H9 (cell line): ENCODE measurements around the gene CYP2W1. TPM values are rescaled to one million over a fixed set of nuclear protein-coding genes. Genes with fewer than 3 reads are reported as not detected.
"Not testable (repeated sequence)": the region's sequence is repeated elsewhere in the genome, so short reads cannot be mapped to it uniquely, and the experiment has no call there.

Experiments
- DNase-seq: peaks from one replicate; pipeline ENCODE4 v3.0.0-alpha.2; 2017
- H2AFZ ChIP-seq: one replicate; pipeline ENCODE4 v1.6.1; 2013; ENCODE audit warnings: mild to moderate bottlenecking, low read length, control low read depth, moderate library complexity
- H2AK5ac ChIP-seq: 2 replicates; pipeline ENCODE4 v1.6.1; 2013; ENCODE audit warnings: low read length, control low read depth, mixed read lengths; ENCODE audit not compliant: insufficient read length
- H2BK120ac ChIP-seq: one replicate; pipeline ENCODE4 v1.6.1; 2013; ENCODE audit warnings: low read depth, mild to moderate bottlenecking, low read length, control low read depth, inconsistent platforms; ENCODE audit not compliant: poor library complexity, severe bottlenecking
- H2BK12ac ChIP-seq: 2 replicates; pipeline ENCODE4 v1.6.1; 2013; ENCODE audit warnings: low read length, control low read depth, mixed read lengths, low read depth; ENCODE audit not compliant: insufficient read length
- H2BK15ac ChIP-seq: 2 replicates; pipeline ENCODE4 v1.6.1; 2013; ENCODE audit warnings: low read depth, low read length, control low read depth
- H2BK20ac ChIP-seq: one replicate; pipeline ENCODE4 v1.6.1; 2013; ENCODE audit warnings: low read depth, mild to moderate bottlenecking, low read length, control low read depth, inconsistent platforms; ENCODE audit not compliant: poor library complexity, severe bottlenecking
- H2BK5ac ChIP-seq: 2 replicates; pipeline ENCODE4 v1.6.1; 2013; ENCODE audit warnings: low read length, control low read depth, mixed read lengths; ENCODE audit not compliant: insufficient read length
- H3K14ac ChIP-seq: 2 replicates; pipeline ENCODE4 v1.6.1; 2013; ENCODE audit warnings: low read length, control low read depth; ENCODE audit not compliant: insufficient read depth
- H3K18ac ChIP-seq: 2 replicates; pipeline ENCODE4 v1.6.1; 2013; ENCODE audit warnings: low read depth, mild to moderate bottlenecking, mixed read lengths, low read length, control low read depth; ENCODE audit not compliant: insufficient read length
- H3K23ac ChIP-seq: 2 replicates; pipeline ENCODE4 v1.6.1; 2013; ENCODE audit warnings: low read length, control low read depth, mixed read lengths, low read depth; ENCODE audit not compliant: insufficient read length
- H3K23me2 ChIP-seq: 2 replicates; pipeline ENCODE4 v1.6.1; 2013; ENCODE audit warnings: low read depth, mild to moderate bottlenecking, mixed read lengths, low read length, control low read depth; ENCODE audit not compliant: insufficient read length, poor library complexity, severe bottlenecking
- H3K27ac ChIP-seq: 2 replicates; pipeline ENCODE4 v1.5.1; 2013; ENCODE audit warnings: low read length, control low read depth, mixed read lengths, low read depth; ENCODE audit not compliant: insufficient read length
- H3K27me3 ChIP-seq: 2 replicates; pipeline ENCODE4 v1.6.1; 2013; ENCODE audit warnings: low read length, control low read depth, inconsistent platforms; ENCODE audit not compliant: insufficient read depth
- H3K4ac ChIP-seq: 2 replicates; pipeline ENCODE4 v1.6.1; 2013; ENCODE audit warnings: low read depth, mild to moderate bottlenecking, control low read depth, inconsistent platforms, low read length, moderate library complexity
- H3K4me1 ChIP-seq: 2 replicates; pipeline ENCODE4 v1.6.1; 2013; ENCODE audit warnings: low read length, control low read depth, inconsistent platforms; ENCODE audit not compliant: insufficient read depth
- H3K4me2 ChIP-seq: 2 replicates; pipeline ENCODE4 v1.6.1; 2013; ENCODE audit warnings: low read length, control low read depth, mixed read lengths; ENCODE audit not compliant: insufficient read length, insufficient read depth
- H3K56ac ChIP-seq: 2 replicates; pipeline ENCODE4 v1.6.1; 2013; ENCODE audit warnings: low read depth, mild to moderate bottlenecking, mixed read lengths, low read length, control low read depth; ENCODE audit not compliant: insufficient read length
- H3K79me1 ChIP-seq: 2 replicates; pipeline ENCODE4 v1.6.1; 2013; ENCODE audit warnings: low read depth, mild to moderate bottlenecking, moderate library complexity, low read length, control low read depth, inconsistent platforms; ENCODE audit not compliant: insufficient read depth, poor library complexity, severe bottlenecking
- H3K79me2 ChIP-seq: 2 replicates; pipeline ENCODE4 v1.6.1; 2013; ENCODE audit warnings: low read length, control low read depth, inconsistent platforms; ENCODE audit not compliant: insufficient read depth
- H3K9ac ChIP-seq: 2 replicates; pipeline ENCODE4 v1.6.1; 2013; ENCODE audit warnings: low read length, control low read depth, mixed read lengths; ENCODE audit not compliant: insufficient read length; ENCODE audit errors: extremely low read depth
- H3K9me3 ChIP-seq: one replicate; pipeline ENCODE4 v1.6.1; 2013; ENCODE audit warnings: low read depth, low read length, inconsistent platforms; ENCODE audit not compliant: control insufficient read depth
- H3T11ph ChIP-seq: one replicate; pipeline ENCODE4 v1.6.1; 2013; ENCODE audit warnings: mild to moderate bottlenecking, low read length, control low read depth, inconsistent platforms
- H4K20me1 ChIP-seq: one replicate; pipeline ENCODE4 v1.6.1; 2013; ENCODE audit not compliant: control insufficient read depth, insufficient read length, insufficient read depth
- H4K5ac ChIP-seq: 2 replicates; pipeline ENCODE4 v1.6.1; 2013; ENCODE audit warnings: low read depth, mild to moderate bottlenecking, mixed read lengths, low read length, control low read depth; ENCODE audit not compliant: insufficient read length
- H4K8ac ChIP-seq: replicated peaks from 2 replicates; pipeline ENCODE4 v1.6.1; 2013; ENCODE audit warnings: low read length, control low read depth, mixed read lengths, low read depth; ENCODE audit not compliant: insufficient read length
- H4K91ac ChIP-seq: 2 replicates; pipeline ENCODE4 v1.6.1; 2013; ENCODE audit warnings: low read depth, mild to moderate bottlenecking, moderate library complexity, mixed read lengths, low read length, control low read depth; ENCODE audit not compliant: insufficient read length
- H3K27ac Mint-ChIP-seq, 3 experiments: 2 replicates in 2 of 3; 3 replicates in 1 of 3; pipeline ENCODE4 v1.8.0; 2020 to 2021; ENCODE audit warnings: mixed read lengths in 3 of 3, mild to moderate bottlenecking in 1 of 3, moderate library complexity in 1 of 3
- H3K27me3 Mint-ChIP-seq: 2 replicates; pipeline ENCODE4 v1.8.0; 2021; ENCODE audit warnings: low read depth, mild to moderate bottlenecking, moderate library complexity, mixed read lengths
- H3K36me3 Mint-ChIP-seq, 3 experiments: 2 replicates in 2 of 3; 3 replicates in 1 of 3; pipeline ENCODE4 v1.8.0; 2020 to 2021; ENCODE audit warnings: low read depth in 3 of 3, mixed read lengths in 3 of 3; ENCODE audit not compliant: insufficient read depth in 1 of 3
- H3K4me1 Mint-ChIP-seq, 2 experiments: 2 replicates each; pipeline ENCODE4 v1.8.0; 2020; ENCODE audit warnings: mixed read lengths in 2 of 2
- H3K4me3 Mint-ChIP-seq, 2 experiments: 2 replicates in 1 of 2; 3 replicates in 1 of 2; pipeline ENCODE4 v1.8.0; 2020 to 2021; ENCODE audit warnings: mild to moderate bottlenecking in 2 of 2, mixed read lengths in 2 of 2, moderate library complexity in 1 of 2
- H3K9me3 Mint-ChIP-seq, 2 experiments: 2 replicates in 1 of 2; 3 replicates in 1 of 2; pipeline ENCODE4 v1.8.0; 2020; ENCODE audit warnings: mild to moderate bottlenecking in 2 of 2, mixed read lengths in 2 of 2, moderate library complexity in 1 of 2
- WGBS: extraction: QIAGEN DNeasy Blood & Tissue Kit; methylation state at CpG from one replicate; pipeline ENCODE4 v1.1.7; 2013; ENCODE audit warnings: missing lambda C conversion rate, low lambda C conversion rate, mixed read lengths; ENCODE audit not compliant: insufficient read length; ENCODE audit errors: extremely low coverage; 5-methylcytosine and 5-hydroxymethylcytosine counted together
- microRNA-seq: library from miRNA; unstranded; fragments of <30 nt; microRNA quantifications from one replicate; pipeline ENCODE4, GENCODE V29; 2020; ENCODE audit warnings: borderline microRNAs expressed
- total RNA-seq: library from RNA; stranded (reverse); gene quantifications from 2 replicates; pipeline ENCODE4 v1.2.1, GENCODE V29; 2021

Gene CYP2W1
- total RNA-seq, 1 experiment from 2014 or later: not detected

DNA sequence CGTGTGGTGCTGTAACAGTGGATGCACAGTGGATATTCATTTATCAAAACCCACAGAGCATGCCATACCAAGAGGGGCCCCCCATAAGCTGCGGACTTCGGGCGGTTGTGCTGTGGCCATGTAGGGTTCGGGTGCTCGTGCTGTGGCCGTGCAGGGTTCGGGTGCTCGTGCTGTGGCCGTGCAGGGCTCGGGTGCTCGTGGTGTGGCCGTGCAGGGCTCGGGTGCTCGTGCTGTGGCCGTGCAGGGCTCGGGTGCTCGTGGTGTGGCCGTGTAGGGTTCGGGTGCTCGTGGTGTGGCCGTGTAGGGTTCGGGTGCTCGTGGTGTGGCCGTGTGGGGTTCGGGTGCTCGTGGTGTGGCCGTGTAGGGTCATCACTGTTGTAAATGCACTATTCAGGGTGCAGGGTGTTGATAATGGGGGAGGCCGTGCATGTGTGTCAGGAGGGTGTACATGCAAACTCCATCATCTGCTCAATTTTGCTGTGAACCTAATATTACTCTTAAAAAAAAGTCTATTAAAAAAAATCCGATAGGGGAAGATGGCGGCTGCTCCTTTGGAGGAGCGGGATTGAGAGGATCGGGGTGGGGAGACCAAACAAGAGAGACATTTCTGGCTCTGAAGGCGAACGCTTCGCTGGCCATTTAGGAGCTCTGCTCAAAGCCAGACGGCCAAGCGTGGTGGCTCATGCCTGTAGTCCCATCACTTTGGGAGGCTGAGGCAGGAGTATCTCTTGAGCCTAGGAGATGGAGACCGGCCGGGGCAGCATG lies 53.4 kb downstream of the CYP2W1 start:
- not testable (repeated sequence) for H2BK120ac ChIP-seq, H3K18ac ChIP-seq, H3K56ac ChIP-seq, H3K9ac ChIP-seq, H3K27me3 Mint-ChIP-seq, H3K27ac ChIP-seq, H3K4ac ChIP-seq, H3K4me2 ChIP-seq, H3K4me3 Mint-ChIP-seq, H4K8ac ChIP-seq, H3K79me2 ChIP-seq, H2AFZ ChIP-seq, H3K27ac Mint-ChIP-seq, H4K91ac ChIP-seq, H3K9me3 ChIP-seq, H2BK20ac ChIP-seq, H2BK15ac ChIP-seq, H4K5ac ChIP-seq, H3K23me2 ChIP-seq, H3K4me1 ChIP-seq, H3T11ph ChIP-seq, DNase-seq, H3K4me1 Mint-ChIP-seq, H3K79me1 ChIP-seq, H2AK5ac ChIP-seq, H2BK5ac ChIP-seq, H3K23ac ChIP-seq, H2BK12ac ChIP-seq, H3K27me3 ChIP-seq, H3K14ac ChIP-seq, H4K20me1 ChIP-seq
- Mint-ChIP-seq H3K36me3 (peaks cover 10 to 16% (median 13%) of the 10 kb centered on the region in 3 experiments; a peak in 5 of 7 replicates), H3K9me3 (peaks cover 11 to 15% of the 10 kb centered on the region in 2 experiments; a peak in 4 of 5 replicates)
- no CpG with 5 or more reads among the region's 40 CpGs for WGBS

Small RNA genes lying within 50 kb of the gene (microRNA-seq; reads per million reads assigned to microRNA genes)
- 117 reads per million, percentile 74 among the genes with 10 or more reads in this experiment for gene MIR339

Other genes with a start within 250 kb of the CYP2W1 start
- gene SUN1, start 150.7 kb upstream of the CYP2W1 start, total RNA-seq: 105 and 118 TPM in 2 replicates
- 70.2 and 75.1 TPM in 2 replicates for gene GET4, start 106.6 kb upstream of the CYP2W1 start, total RNA-seq
- gene ADAP1, start 28.5 kb upstream of the CYP2W1 start, total RNA-seq: 6.2 and 6.8 TPM in 2 replicates
- gene COX19, start 7.6 kb upstream of the CYP2W1 start, total RNA-seq: 10.2 and 12.3 TPM in 2 replicates
- 1.4 and 1.6 TPM in 2 replicates for gene GPR146, start 61.4 kb downstream of the CYP2W1 start, total RNA-seq
- gene GPER1, start 104.9 kb downstream of the CYP2W1 start, total RNA-seq: 0.22 TPM in 1 of 2 replicates, not detected in the other
- 11.1 and 13.7 TPM in 2 replicates for gene ZFAND2A, start 177.0 kb downstream of the CYP2W1 start, total RNA-seq
- gene UNCX, start 249.7 kb downstream of the CYP2W1 start, total RNA-seq: not detected in 2 replicates